ENCODE data around the gene TMX1.

- TF ChIP-seq POLR2A (IDR thresholded peaks at IDR 0.05; ENCODE audit: extremely low read depth, insufficient read length) (no peak), CTCF (IDR thresholded peaks at IDR 0.05; ENCODE audit: low read depth, low read length) (no peak), MYC (IDR thresholded peaks at IDR 0.05; ENCODE audit: low read depth, low read length) (no peak)
Measured at GRCh38 chr14:51289169-51289568, 49.1 kb downstream of the TMX1 start.
